DMS153 (cell line): ENCODE results near the gene COL28A1.
"Not testable (repeated sequence)": the region's sequence is repeated elsewhere in the genome, so short reads cannot be mapped to it uniquely, and the experiment has no call there.

Experiments
- DNase-seq: peaks from one replicate; lab custom pipeline; 2025; lab: John Stamatoyannopoulos, UW

Gene COL28A1

GRCh38 chr7:7517754-7518153 is 17.9 kb downstream of the COL28A1 start:
- DNase-seq = no peak

GRCh38 chr7:7516662-7517061 is 19.0 kb downstream of the COL28A1 start:
- DNase-seq = no peak

- no peak for DNase-seq
These were observed 19.5 kb downstream of the COL28A1 start for GRCh38 chr7:7516156-7516555.

- DNase-seq = peak; percentile 95
These were observed 22.6 kb downstream of the COL28A1 start for GRCh38 chr7:7512861-7513597.

DNA sequence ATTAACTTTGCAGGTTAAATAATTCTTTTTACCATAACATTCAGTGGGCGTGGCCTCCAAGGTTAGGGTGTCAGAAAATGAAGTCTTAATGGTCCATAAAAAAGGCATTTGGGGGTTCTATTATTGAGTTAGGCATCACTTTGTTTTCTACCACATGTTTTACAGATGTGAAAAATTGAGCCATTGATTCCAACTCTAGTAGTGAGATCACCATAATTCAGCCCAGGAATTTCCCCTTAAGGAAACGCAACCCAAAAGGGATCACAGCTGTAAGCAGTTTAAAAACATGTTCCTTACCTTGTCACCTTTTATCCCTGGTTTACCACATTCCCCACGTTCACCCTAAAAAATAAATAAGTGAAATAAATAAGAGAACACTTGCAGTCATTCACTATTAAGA is 24.9 kb downstream of the COL28A1 start:
- DNase-seq = no peak

DNA sequence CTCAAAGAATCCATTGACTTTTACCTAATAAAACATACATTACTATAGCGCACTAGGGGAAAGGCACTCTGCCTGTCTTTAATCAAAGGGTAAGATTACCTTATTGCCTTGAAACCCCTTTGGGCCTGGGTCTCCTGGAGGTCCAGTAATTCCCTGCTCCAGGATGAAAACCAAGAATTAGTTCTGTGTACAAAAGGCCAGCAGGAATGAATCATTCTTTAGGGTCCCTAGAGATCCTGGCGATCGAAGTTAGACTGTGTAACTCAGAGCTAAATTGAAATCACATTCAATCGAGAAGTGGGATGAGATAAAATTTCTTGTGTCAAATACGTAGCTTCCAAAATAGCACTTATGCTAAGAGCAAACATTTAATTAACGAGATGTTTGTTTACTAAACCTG is 29.8 kb downstream of the COL28A1 start:
- DNase-seq = peak; percentile 72

DNA sequence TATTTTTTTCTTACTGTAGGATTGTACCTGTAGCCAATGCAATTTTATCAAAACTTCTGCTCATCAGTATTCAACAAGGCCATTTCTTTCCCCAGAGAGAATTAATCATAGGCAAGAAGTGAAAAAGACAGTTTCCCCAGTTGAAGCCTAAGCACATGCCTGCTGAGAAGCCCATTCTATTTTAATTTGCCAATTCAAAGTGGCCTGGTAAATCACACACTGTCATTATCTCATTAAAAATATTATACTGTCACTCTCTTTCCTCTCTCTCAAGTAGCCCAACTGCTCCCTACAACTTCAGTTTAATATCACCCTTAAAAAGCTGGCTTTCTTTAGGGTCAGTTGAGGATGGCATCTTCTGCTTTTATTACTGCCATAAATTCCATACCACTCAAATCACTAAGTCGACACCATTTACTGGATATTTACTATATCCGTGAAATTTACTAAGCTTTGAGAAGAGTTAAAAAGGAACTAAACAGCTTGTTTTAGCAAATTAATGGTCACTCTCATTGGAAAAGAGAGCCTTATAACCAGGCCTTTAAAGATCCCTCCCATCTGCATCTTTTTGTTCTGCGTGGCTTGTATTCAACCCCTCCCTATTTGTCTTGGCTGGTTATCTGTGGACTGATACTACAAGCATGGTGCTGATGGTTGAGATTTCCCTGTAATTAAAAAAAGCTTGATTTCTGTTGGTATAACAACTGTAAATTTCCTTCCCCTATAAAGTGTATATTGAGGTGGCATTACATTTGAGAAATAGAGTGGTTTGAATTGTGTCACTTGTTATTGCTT is 30.6 kb downstream of the COL28A1 start:
- peak; percentile 69 for DNase-seq

DNA sequence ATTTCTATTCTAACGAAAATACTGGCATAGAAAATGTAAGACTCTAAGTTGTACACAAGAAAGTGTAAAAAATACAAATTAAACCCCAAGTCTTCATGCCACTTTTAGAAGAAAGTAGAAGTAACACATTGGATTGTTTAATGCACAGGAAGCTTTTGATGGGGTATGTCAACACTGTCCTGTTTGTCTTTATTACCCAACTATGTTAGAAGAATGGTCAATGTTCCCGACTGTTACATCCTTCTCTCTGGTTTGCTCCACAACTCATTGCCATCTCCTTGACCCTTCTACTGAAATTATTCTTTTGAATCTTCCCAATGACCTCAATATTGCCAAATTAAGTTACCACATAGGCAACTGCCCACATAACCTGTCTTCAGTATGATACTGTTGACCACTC is 35.8 kb downstream of the COL28A1 start:
- no peak for DNase-seq

DNA sequence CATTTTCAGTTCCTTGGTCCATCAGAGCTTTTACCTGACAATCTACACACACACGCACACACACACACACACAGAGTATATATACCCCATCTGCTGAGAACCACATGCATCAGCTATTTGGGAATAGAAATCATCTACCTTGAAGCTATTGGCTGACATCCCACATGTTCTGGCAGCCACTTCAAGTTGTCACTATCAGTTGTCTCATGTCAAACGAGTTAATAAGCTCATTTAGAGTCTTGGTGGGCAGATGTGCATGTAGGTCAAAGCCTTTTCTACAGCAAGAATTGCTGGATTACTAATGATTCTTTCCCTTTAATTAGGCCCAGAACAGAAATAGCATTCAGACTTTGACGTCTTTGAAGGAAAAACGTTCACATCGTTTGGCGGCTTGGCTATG is 36.8 kb downstream of the COL28A1 start:
- DNase-seq = no peak

GRCh38 chr7:7496311-7496710 is 39.4 kb downstream of the COL28A1 start:
- DNase-seq = no peak

DNA sequence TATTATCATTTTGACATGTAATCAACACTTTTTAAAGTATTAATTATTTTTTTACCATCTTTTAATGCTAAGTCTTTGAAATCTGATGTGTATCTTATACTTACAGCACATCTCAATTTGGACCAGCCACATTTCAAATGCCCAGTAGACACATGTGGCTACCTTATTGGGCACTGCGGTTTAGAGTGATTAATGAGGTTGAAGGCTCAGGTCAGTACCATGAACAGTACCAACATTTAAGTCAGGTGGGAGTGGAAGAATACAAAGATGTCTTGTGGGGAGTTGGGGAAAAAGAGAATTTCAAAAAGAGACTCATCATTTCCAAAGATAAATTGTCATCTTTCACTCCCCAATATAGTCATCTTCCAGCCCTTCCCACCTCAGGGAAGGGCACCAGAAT is 40.5 kb downstream of the COL28A1 start:
- no peak for DNase-seq

DNA sequence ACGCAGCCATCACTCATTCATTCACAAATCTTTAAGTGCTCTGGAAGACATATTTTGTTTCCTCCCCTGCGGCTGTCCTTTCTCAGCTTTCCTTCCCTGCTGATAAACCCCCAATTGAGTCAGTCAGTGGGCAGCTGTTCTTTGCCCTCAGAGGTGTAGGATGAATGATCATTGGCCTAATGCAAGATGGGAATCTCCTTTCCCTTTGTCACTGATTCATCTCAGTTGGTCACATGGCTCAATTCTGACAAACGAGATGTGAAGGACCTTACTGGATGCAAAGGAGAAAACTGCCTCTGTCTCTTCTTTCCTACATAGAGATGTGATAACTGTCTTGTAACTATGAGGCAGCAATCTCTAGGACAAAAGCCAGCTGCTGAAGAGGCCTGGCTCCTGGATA is 44.6 kb downstream of the COL28A1 start:
- no peak for DNase-seq

DNA sequence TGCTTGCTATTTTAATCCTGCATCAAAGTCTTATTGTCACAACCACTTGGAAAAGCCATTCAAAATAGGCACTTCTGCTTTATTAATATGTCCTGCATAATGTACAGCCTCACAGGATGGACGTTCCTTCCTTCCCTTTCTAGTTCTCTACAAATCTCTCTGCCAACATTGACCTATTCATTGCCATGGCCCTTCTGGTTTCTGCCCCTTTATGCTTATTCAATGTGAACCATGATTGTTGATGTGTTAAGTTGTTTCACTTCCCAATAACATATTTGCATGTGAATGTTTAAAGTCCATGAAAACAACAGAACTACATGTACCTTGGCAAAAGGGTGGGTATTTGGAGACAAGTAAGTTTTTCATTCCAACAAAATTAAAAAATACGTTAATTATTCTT is 45.7 kb downstream of the COL28A1 start:
- DNase-seq = no peak

GRCh38 chr7:7489546-7489945 is 46.1 kb downstream of the COL28A1 start:
- DNase-seq = no peak

DNA sequence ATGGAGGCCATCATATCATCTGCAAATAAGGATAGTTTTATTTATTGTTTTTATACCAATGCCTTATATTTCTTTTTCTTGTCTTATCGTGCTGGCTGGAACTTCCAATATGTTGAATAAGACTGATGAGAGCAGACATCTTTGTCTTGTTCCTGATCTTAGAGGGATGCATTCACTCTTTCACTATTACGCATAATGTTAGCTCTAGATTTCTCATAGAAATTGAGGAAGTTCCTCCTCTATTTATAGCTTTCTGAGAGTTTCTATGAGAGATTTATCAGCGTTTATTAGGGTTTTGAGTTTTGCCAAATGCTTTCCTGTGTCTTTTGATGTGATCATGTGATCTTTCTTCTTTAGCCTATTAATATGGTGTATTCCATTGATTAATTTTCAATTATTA is 49.3 kb downstream of the COL28A1 start:
- no peak for DNase-seq

DNA sequence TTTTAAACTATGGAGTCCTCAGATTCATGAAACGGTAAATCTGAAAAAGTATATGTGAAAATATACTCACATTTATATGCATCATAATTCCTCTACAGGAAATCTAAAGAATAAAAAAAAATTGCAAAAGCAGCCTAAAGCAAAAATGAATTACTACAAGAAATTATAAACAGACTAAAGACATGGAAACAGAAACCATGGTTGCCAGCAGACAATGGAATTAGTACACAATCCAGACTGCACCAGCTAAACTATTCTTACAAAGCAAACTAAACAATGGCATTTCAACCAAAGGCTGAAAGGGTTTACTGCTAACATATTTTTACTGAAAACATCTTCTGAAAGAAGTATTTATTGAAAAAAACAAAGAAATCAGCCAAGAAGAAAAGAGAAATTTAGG is 51.6 kb downstream of the COL28A1 start:
- no peak for DNase-seq

GRCh38 chr7:7481802-7482201 is 53.9 kb downstream of the COL28A1 start:
- DNase-seq = no peak

GRCh38 chr7:7479275-7479805 is 56.3 kb downstream of the COL28A1 start:
- no peak for DNase-seq

GRCh38 chr7:7478569-7478968 is 57.1 kb downstream of the COL28A1 start:
- DNase-seq = no peak

DNA sequence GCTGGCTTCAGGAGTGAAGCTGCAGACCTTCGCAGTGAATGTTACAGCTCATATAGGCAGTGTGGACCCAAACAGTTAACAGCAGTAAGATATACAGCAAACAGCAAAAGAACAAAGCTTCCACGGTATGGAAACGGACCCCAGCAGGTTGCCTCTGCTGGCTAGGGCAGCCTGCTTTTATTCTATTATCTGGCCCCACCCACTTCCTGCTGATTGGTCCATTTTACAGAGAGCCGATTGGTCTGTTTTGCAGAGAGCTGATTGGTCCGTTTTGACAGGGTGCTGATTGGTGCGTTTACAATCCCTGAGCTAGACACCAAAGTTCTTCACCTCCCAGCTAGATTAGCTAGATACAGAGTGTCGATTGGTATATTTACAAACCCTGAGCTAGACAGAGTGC is 58.0 kb downstream of the COL28A1 start:
- not testable (repeated sequence) for DNase-seq

- DNase-seq = no peak
These were observed 59.3 kb downstream of the COL28A1 start for GRCh38 chr7:7476381-7476780.

GRCh38 chr7:7475601-7476000 is 60.1 kb downstream of the COL28A1 start:
- DNase-seq = no peak

- no peak for DNase-seq
These were observed 61.2 kb downstream of the COL28A1 start for GRCh38 chr7:7474436-7474835.
